NCI-H1092 (cell line): ENCODE data around the gene CFAP43.

Experiments used
- DNase-seq: peaks from one replicate; lab custom pipeline; 2025; lab: John Stamatoyannopoulos, UW

The CFAP43 gene

DNA sequence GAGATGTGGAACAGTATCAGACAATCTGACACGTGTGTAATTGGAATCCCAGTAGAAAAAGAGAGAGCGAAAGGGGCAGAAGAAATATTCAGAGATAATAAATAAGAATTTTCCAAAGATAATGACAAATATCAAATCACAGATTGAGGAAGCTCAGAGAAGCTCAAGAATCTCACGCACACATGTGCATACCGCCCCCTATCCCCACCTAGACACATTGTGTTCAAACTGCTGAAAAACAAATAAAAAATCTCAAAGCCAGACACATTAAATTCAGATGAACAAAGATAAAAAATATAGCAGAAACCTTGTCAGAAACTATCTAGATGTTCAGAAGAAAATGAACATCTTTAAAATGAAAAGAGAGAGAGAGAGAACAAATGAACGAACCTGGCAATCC lies 92.9 kb downstream of the CFAP43 start:
- no peak for DNase-seq

- DNase-seq = no peak
Measured at GRCh38 chr10:104138131-104138530, 94.0 kb downstream of the CFAP43 start.

- no peak for DNase-seq
Measured at GRCh38 chr10:104130041-104130440, 102.1 kb downstream of the CFAP43 start.

GRCh38 chr10:104128214-104128613 lies 104.0 kb downstream of the CFAP43 start:
- DNase-seq = no peak

- no peak for DNase-seq
Measured at GRCh38 chr10:104127411-104127810, 104.8 kb downstream of the CFAP43 start.

DNA sequence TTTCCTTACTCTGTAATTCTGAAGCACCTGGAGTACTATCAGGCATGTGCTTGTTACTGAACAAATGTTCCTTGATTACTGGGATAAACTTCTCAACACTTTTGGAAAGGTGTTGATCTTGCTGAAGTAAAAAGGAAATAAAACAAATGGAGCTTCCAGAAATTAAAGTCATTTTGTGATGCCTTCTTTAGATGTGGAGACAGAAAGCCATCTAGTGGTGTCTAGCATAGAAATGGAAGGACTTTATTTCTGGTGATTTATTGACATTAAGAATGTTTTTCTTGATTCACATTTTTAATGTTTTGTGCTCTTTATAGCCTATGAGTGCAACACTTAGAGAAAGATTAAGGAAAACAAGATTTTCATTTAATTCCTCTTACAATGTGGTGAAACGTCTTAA lies 108.8 kb downstream of the CFAP43 start:
- no peak for DNase-seq

GRCh38 chr10:104122225-104123107 lies 109.7 kb downstream of the CFAP43 start:
- no peak for DNase-seq

DNA sequence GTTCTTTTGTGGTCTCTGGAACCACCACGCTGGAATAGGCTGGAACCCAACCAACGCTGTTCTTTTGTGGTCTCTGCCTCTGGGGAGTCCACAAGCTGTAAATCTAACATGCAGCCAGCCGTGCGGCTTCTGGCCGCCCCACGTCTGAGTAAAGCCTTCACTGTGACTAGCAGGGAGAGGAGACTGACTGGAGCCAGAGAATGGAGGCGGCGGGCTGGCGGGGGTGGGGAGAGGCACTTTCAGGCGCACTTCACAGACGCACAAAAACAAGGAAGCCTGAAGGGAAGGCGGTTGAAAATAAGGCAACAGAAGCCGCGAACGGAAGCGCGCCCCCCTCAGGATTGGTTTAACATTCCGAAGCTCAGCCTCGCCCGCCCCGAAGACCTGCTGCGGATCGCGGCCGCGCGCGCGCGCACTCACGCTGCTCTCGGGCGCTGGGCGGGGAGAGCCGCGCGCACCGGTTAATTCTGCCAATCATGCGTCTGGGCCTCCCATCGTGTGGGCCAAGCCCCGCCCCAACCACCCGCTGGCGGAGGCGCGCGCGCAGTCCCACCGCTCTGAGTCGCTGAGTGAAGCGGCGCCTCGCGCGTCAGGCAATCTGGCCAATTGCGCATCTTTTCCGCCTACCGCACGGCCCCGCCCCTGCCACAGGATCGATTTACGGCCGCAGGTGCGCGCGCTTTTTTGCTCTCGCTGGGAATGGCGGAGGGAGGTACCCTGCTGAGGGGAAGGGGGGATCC lies 110.5 kb downstream of the CFAP43 start, which contains the start of gene SFR1:
TSS of gene SFR1 (plus strand) at position 687 of the 740 bp plus-strand sequence. CDS start at position 700, 13 bp downstream.
- peak; percentile 96 for DNase-seq

GRCh38 chr10:104120903-104121484 lies 111.2 kb downstream of the CFAP43 start:
- peak; percentile 9 for DNase-seq

DNA sequence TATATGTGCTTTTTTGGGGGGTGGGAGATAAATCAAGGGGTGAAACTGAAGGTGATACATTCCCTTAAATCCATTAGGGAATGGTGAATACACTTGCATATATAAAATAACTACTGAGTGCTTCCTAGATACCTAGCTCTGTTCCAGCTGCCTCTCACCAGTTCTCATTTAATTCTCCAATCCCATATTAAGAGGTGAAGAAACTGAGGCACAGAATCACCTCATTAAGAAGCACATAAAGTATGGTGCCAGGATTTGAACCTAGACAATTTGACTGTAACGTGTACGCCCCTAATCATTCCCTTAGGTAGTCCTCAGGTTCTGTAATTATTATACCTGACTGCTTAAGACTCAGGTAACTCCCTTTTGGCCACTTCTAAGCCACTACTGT lies 111.7 kb downstream of the CFAP43 start:
- no peak for DNase-seq

- DNase-seq = no peak
Measured at GRCh38 chr10:104119996-104120395, 112.2 kb downstream of the CFAP43 start.

- no peak for DNase-seq
Measured at GRCh38 chr10:104117839-104118323, 114.3 kb downstream of the CFAP43 start.

DNA sequence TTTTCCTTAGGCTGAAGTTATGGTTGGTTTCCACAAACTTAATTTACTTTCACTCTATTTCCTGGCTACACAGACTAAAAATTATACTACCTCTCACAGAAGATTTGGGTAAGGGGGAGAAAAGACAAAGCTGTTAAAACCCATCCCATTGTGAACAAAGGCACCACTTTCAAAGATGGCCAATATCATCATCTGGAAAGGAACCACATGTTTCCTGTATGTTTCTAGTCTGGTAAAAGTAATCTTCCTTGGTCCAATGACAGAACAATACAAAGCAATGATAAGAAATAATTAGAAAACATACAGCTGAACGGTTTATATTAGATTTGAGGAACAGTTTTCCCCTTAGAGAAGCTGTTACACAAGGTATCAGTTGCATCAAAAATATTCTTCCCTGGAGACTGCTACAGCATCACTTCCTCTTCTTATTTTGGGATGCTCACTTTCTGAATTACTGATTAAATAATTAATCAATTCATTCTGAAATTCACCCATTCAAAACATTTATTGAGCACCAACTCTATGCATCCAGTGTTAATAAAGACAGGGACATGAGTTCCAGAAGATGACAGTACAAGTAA lies 118.7 kb downstream of the CFAP43 start:
- no peak for DNase-seq

- no peak for DNase-seq
Measured at GRCh38 chr10:104109908-104110662, 122.1 kb downstream of the CFAP43 start.

GRCh38 chr10:104104926-104105325 lies 127.2 kb downstream of the CFAP43 start:
- no peak for DNase-seq

GRCh38 chr10:104104418-104104817 lies 127.7 kb downstream of the CFAP43 start:
- DNase-seq = no peak

- DNase-seq = no peak
Measured at GRCh38 chr10:104103956-104104355, 128.2 kb downstream of the CFAP43 start.

DNA sequence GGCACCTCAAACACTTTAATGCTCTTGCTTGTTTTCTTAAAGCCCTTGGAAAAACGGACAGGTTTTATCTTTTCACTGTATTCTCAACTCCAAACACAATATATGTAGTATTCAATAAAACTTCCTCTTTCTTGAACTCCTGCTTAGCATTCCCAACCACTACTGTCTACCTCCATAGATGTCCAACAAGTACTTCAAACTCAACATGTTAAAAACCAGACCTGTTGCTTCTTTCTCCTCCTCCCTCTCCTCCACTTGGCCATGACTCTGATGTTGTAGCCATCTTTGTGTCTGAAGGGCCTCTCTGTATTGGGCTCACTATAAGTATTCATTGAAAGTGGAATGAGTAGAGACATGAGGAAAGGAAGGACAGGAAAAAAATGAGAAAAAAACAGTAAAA lies 130.3 kb downstream of the CFAP43 start:
- DNase-seq = no peak

DNA sequence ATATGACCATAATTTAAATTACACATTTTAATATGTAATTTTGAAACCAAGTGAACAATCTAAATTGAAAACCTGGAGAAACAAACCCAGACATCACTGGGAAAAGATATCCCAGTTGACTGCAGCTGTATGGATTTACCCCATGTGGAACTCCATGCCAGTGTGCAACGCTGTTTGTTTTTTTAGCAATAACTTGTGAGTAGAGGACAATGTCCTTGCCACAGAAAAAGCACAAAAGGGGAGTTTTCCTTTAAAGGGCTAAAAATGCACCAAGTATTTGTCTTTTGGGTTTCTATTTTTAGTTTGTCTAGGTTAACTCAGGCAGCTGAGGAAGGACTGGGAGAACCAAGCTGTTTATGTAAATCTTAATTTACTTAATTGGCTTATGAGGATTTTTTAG lies 131.4 kb downstream of the CFAP43 start:
- no peak for DNase-seq

DNA sequence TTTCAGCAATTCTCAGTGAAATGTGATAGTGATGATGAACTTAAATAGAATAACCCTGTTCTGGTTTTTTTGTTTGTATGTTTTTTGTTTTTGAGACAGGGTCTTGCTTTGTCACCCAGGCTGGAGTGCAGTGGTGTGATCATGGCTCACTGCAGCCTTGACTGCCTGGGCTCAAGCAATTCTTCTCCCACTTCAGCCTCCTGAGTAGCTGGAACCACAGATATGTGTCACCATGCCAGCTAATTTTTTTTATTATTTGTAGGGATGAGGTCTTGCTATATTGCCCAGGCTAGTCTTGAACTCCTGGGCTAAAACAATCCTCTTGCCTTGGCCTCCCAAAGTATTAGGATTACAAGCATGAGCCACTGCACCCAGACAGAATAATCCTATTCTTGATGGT lies 132.2 kb downstream of the CFAP43 start:
- no peak for DNase-seq

GRCh38 chr10:104099269-104099668 lies 132.9 kb downstream of the CFAP43 start:
- DNase-seq = no peak
